IMR-90 (cell line): ENCODE results near the gene RASSF8. TPM values are rescaled to one million over a fixed set of nuclear protein-coding genes. Genes with fewer than 3 reads are reported as not detected.

Experiments
- ATAC-seq: fragments of 200-7000 bp; cut with Tn5 transposase; 2 replicates; pipeline ENCODE4 v1.9.1; 2020; ENCODE audit warnings: low read depth, mild to moderate bottlenecking, moderate library complexity
- BruUV-seq: library from RNA; stranded (reverse); fragments of 400-500 nt; replicated peaks from 2 replicates; lab custom pipeline; 2021; lab: Mats Ljungman, UMichigan
- CTCF ChIA-PET: fragments of 300-600 bp; formaldehyde crosslinking; extraction: SDS; loops from one replicate; lab custom pipeline; 2021; ENCODE audit warnings: antibody characterized with exemption; lab: Yijun Ruan, JAX
- POLR2A ChIA-PET: fragments of 300-600 bp; sonication (Branson Sonifier 250); formaldehyde crosslinking; loops from one replicate; lab custom pipeline; 2022; ENCODE audit warnings: antibody characterized with exemption; ENCODE audit not compliant: unreplicated experiment; lab: Charles Lee
- DNase-seq: peaks from one replicate; pipeline ENCODE4 v3.0.0; 2013
- H2AFZ ChIP-seq: replicated peaks from 2 replicates; pipeline ENCODE3; 2013; ENCODE audit warnings: low read length, mild to moderate bottlenecking; ENCODE audit not compliant: poor library complexity
- H2AK5ac ChIP-seq: 2 replicates; pipeline ENCODE4 v1.6.1; 2013; ENCODE audit warnings: low read depth, low read length, inconsistent platforms
- H2AK9ac ChIP-seq: replicated peaks from 2 replicates; pipeline ENCODE3; 2013; ENCODE audit warnings: mild to moderate bottlenecking, low read depth, low read length, moderate library complexity; ENCODE audit not compliant: poor library complexity
- H2BK120ac ChIP-seq: 2 replicates; pipeline ENCODE4 v1.6.1; 2013; ENCODE audit warnings: low read depth, low read length, inconsistent platforms
- H2BK15ac ChIP-seq: 3 replicates; pipeline ENCODE4 v1.6.1; 2013; ENCODE audit warnings: low read depth, low read length, inconsistent platforms
- H2BK20ac ChIP-seq: 2 replicates; pipeline ENCODE4 v1.6.1; 2013; ENCODE audit warnings: low read depth, mild to moderate bottlenecking, inconsistent platforms, low read length, moderate library complexity
- H2BK5ac ChIP-seq: 2 replicates; pipeline ENCODE4 v1.6.1; 2013; ENCODE audit warnings: mild to moderate bottlenecking, low read depth, low read length, inconsistent platforms; ENCODE audit not compliant: poor library complexity, severe bottlenecking
- H3K14ac ChIP-seq: replicated peaks from 2 replicates; pipeline ENCODE4 v1.6.1; 2013; ENCODE audit warnings: low read depth, low read length, inconsistent platforms
- H3K18ac ChIP-seq: 2 replicates; pipeline ENCODE4 v1.6.1; 2013; ENCODE audit warnings: low read depth, low read length, control low read depth
- H3K23ac ChIP-seq: 2 replicates; pipeline ENCODE4 v1.6.1; 2013; ENCODE audit warnings: low read depth, low read length, inconsistent platforms
- H3K27ac ChIP-seq: 2 replicates; pipeline ENCODE4 v1.5.1; 2013; ENCODE audit warnings: mild to moderate bottlenecking, control low read depth, low read length; ENCODE audit not compliant: insufficient read depth
- H3K27me3 ChIP-seq: 2 replicates; pipeline ENCODE4 v1.6.1; 2013; ENCODE audit warnings: low read length; ENCODE audit not compliant: control insufficient read depth, insufficient read depth
- H3K36me3 ChIP-seq: 2 replicates; pipeline ENCODE4 v1.6.1; 2013; ENCODE audit warnings: low read length, mixed read lengths; ENCODE audit not compliant: control insufficient read depth, insufficient read depth
- H3K4ac ChIP-seq: 2 replicates; pipeline ENCODE4 v1.6.1; 2013; ENCODE audit warnings: low read depth, low read length, inconsistent platforms
- H3K4me1 ChIP-seq: 2 replicates; pipeline ENCODE4 v1.6.1; 2013; ENCODE audit warnings: low read length, mixed read lengths; ENCODE audit not compliant: control insufficient read depth, insufficient read depth
- H3K4me2 ChIP-seq: 2 replicates; pipeline ENCODE4 v1.6.1; 2013; ENCODE audit warnings: low read depth, mild to moderate bottlenecking, control low read depth, low read length, moderate library complexity
- H3K4me3 ChIP-seq: 2 replicates; pipeline ENCODE4 v1.5.1; 2013; ENCODE audit warnings: low read depth, mild to moderate bottlenecking, control low read depth, low read length, moderate library complexity; ENCODE audit not compliant: insufficient read depth
- H3K56ac ChIP-seq: 2 replicates; pipeline ENCODE4 v1.6.1; 2013; ENCODE audit warnings: low read length, inconsistent platforms; ENCODE audit not compliant: insufficient read depth; ENCODE audit errors: extremely low read depth
- H3K79me1 ChIP-seq, 2 experiments: 2 replicates each; pipeline ENCODE4 v1.6.1; 2013; ENCODE audit warnings: low read length in 2 of 2, inconsistent platforms in 1 of 2, low read depth in 1 of 2
- H3K9ac ChIP-seq: 2 replicates; pipeline ENCODE4 v1.6.1; 2013; ENCODE audit warnings: low read depth, low read length, control low read depth
- H3K9me1 ChIP-seq: 2 replicates; pipeline ENCODE4 v1.6.1; 2013; ENCODE audit warnings: low read length, inconsistent platforms; ENCODE audit not compliant: insufficient read depth
- H3K9me3 ChIP-seq: 2 replicates; pipeline ENCODE4 v1.6.1; 2013; ENCODE audit warnings: low read length; ENCODE audit not compliant: control insufficient read depth, insufficient read depth
- H4K20me1 ChIP-seq: 2 replicates; pipeline ENCODE4 v1.6.1; 2013; ENCODE audit warnings: low read length, inconsistent platforms; ENCODE audit not compliant: insufficient read depth
- H4K5ac ChIP-seq: 2 replicates; pipeline ENCODE4 v1.6.1; 2013; ENCODE audit warnings: mild to moderate bottlenecking, low read depth, low read length, control low read depth
- H4K8ac ChIP-seq, 2 experiments: 2 replicates each; pipeline ENCODE4 v1.6.1; 2013; ENCODE audit warnings: low read depth in 2 of 2, low read length in 2 of 2, control low read depth in 1 of 2, inconsistent platforms in 1 of 2
- H4K91ac ChIP-seq: 2 replicates; pipeline ENCODE4 v1.6.1; 2013; ENCODE audit warnings: low read depth, low read length, inconsistent platforms; ENCODE audit not compliant: insufficient read depth
- CEBPB ChIP-seq: IDR thresholded peaks from 2 replicates; pipeline ENCODE4 v1.6.1; 2012; ENCODE audit warnings: low read depth, low read length, improper control_type of control experiment
- CHD1 ChIP-seq: IDR thresholded peaks from 2 replicates; pipeline ENCODE4 v1.6.1; 2012; ENCODE audit warnings: low read depth, low read length, improper control_type of control experiment
- FOS ChIP-seq: fragments of 150-350 bp; IDR thresholded peaks from 2 replicates; pipeline ENCODE4 v1.6.1; 2016; ENCODE audit warnings: low read depth, low read length
- MAZ ChIP-seq: IDR thresholded peaks from 2 replicates; pipeline ENCODE4 v1.6.1; 2012; ENCODE audit warnings: low read depth, mild to moderate bottlenecking, low read length, improper control_type of control experiment, moderate library complexity, borderline replicate concordance
- RAD21 ChIP-seq: IDR thresholded peaks from 2 replicates; pipeline ENCODE4 v1.6.1; 2012; ENCODE audit warnings: low read length, improper control_type of control experiment
- WGBS, 2 experiments: methylation state at CpG; one replicate each; pipeline versions ENCODE4 v1.1.5 to v1.1.7; 2013; ENCODE audit warnings: missing lambda C conversion rate in 2 of 2; ENCODE audit not compliant: insufficient read length in 1 of 2; ENCODE audit errors: extremely low coverage in 2 of 2; 5-methylcytosine and 5-hydroxymethylcytosine counted together
- dilution Hi-C: fragments of 300-500 bp; cut with HindIII; formaldehyde crosslinking; loops from one replicate; pipeline ENCODE4 v1.14.3; 2018; ENCODE audit warnings: low sequenced_read_pairs; ENCODE audit not compliant: unreplicated experiment
- in situ Hi-C: fragments of 300-500 bp; cut with MboI; formaldehyde crosslinking; loops from 3 replicates; pipeline ENCODE4 v1.14.3; 2019; ENCODE audit warnings: low sequenced_read_pairs, inconsistent platforms, mixed read lengths
- intact Hi-C: fragments of 100-400 bp; cut with micrococcal nuclease; formaldehyde crosslinking; loops from 2 replicates; pipeline ENCODE4 v1.10.0; 2022
- polyA plus RNA-seq, 3 experiments: library from polyadenylated mRNA; depleted of rRNA; stranded (reverse); fragments of >200 nt; gene quantifications; 2 replicates each; pipeline ENCODE4 v1.2.3, GENCODE V29; 2012; ENCODE audit warnings: low replicate concordance in 1 of 3
- total RNA-seq: library from RNA; depleted of rRNA; stranded (reverse); fragments of >200 nt; gene quantifications from 2 replicates; pipeline ENCODE4 v1.2.3, GENCODE V29; 2012

The RASSF8 gene
- total and polyA plus RNA-seq, 2 of the 4 experiments (the other 2 are of a cell fraction), result 10.8 to 50.5 TPM

GRCh38 chr12:26101763-26102162 is 143.3 kb downstream of the RASSF8 start:
- TF ChIP-seq MAZ (no peak), FOS (no peak), RAD21 (no peak), CEBPB (no peak), CHD1 (no peak)
- in situ Hi-C loops, result no loop called here
- H3K79me1 ChIP-seq, result no peaks in the 10 kb centered on the region

More at GRCh38 chr12:26101763-26102162, 143.3 kb downstream of the RASSF8 start:
- Histone ChIP-seq H3K27me3 (no peaks in the 10 kb centered on the region), H3K4me3 (no peak overlapping the region), H3K56ac (no peak overlapping the region), H3K23ac (no peak overlapping the region), H2BK20ac (no peak overlapping the region), H3K9ac (no peak overlapping the region), H3K4ac (no peak overlapping the region), H3K36me3 (no peaks in the 10 kb centered on the region; the same call in 1 of the 2 replicates), H2AK9ac (no peak overlapping the region), H3K14ac (no peak overlapping the region), H2BK15ac (no peak overlapping the region), H4K91ac (no peak overlapping the region), H2AFZ (no peak overlapping the region), H3K9me3 (no peaks in the 10 kb centered on the region), H2AK5ac (no peak overlapping the region), H3K9me1 (no peaks in the 10 kb centered on the region), H3K4me2 (no peak overlapping the region), H3K18ac (no peak overlapping the region), H4K5ac (no peak overlapping the region), H3K27ac (no peak overlapping the region), H3K4me1 (no peaks in the 10 kb centered on the region), H2BK5ac (no peak overlapping the region), H2BK120ac (no peak overlapping the region), H4K20me1 (no peaks in the 10 kb centered on the region), H4K8ac (no peak overlapping the region)
- WGBS, 2 experiments, result no CpG with 5 or more reads among the region's 4 CpGs
- BruUV-seq, result no TSS peak
- intact Hi-C loops, result no loop called here
- ChIA-PET POLR2A (interaction anchor here (0.8 kb wide), 1 partner anchor 10 kb away, joined by 3 read pairs; no protein-coding TSS in a partner anchor), CTCF (interaction anchor here (1.2 kb wide), 1 partner anchor 10 kb away, joined by 4 read pairs; no protein-coding TSS in a partner anchor)
- dilution Hi-C loops, result no loop called here
- ATAC-seq (no peak), DNase-seq (no peak)
